Activated CD4-positive, alpha-beta T cell treated with anti-CD3 and anti-CD28 coated beads for 1 hour (primary cell): Measurements from ENCODE around the gene KRTCAP3.
"Not testable (repeated sequence)": the region's sequence is repeated elsewhere in the genome, so short reads cannot be mapped to it uniquely, and the experiment has no call there.

Source experiments
- DNase-seq: peaks from one replicate; pipeline ENCODE4 v3.0.0-alpha.2; 2020

Gene KRTCAP3

DNA sequence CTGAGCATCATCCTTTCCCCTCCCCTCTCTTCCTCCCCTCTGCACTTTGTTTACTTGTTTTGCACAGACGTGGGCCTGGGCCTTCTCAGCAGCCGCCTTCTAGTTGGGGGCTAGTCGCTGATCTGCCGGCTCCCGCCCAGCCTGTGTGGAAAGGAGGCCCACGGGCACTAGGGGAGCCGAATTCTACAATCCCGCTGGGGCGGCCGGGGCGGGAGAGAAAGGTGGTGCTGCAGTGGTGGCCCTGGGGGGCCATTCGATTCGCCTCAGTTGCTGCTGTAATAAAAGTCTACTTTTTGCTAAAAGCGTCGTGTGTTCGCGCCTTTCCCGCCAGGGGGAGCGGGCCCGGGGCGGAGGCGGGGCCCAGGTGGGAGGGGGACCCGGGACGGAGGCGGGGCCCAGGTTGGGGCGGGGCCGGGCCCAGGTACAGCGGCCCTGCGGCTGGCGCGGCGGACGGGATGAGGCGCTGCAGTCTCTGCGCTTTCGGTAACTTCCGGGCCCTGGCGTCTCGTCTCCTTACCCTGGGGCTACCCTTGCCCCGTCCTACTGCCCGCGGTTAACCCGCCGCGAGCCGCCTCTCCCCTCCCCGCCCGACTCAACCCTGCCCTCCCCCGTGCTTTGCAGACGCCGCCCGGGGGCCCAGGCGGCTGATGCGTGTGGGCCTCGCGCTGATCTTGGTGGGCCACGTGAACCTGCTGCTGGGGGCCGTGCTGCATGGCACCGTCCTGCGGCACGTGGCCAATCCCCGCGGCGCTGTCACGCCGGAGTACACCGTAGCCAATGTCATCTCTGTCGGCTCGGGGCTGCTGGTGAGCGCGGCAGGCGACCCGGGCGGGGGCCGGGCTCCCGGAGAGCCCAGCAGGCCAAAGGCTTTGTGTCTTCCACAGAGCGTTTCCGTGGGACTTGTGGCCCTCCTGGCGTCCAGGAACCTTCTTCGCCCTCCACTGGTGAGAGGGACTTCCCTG, at the start of gene KRTCAP3:
Gene KRTCAP3, plus strand, starts transcription at position 424 of the 962 bp plus-strand sequence. Its CDS starts 32 bp downstream, at position 456.
- peak; percentile 33 for DNase-seq

- DNase-seq = no peak
Observed at GRCh38 chr2:27393225-27393624, 49.0 kb upstream of the KRTCAP3 start.

GRCh38 chr2:27398962-27399361, 43.2 kb upstream of the KRTCAP3 start:
- DNase-seq = no peak

- no peak for DNase-seq
Observed at GRCh38 chr2:27400348-27401135, 41.6 kb upstream of the KRTCAP3 start.

GRCh38 chr2:27407798-27408491, 34.2 kb upstream of the KRTCAP3 start:
- no peak for DNase-seq

GRCh38 chr2:27408601-27409320, 33.4 kb upstream of the KRTCAP3 start:
- no peak for DNase-seq

DNA sequence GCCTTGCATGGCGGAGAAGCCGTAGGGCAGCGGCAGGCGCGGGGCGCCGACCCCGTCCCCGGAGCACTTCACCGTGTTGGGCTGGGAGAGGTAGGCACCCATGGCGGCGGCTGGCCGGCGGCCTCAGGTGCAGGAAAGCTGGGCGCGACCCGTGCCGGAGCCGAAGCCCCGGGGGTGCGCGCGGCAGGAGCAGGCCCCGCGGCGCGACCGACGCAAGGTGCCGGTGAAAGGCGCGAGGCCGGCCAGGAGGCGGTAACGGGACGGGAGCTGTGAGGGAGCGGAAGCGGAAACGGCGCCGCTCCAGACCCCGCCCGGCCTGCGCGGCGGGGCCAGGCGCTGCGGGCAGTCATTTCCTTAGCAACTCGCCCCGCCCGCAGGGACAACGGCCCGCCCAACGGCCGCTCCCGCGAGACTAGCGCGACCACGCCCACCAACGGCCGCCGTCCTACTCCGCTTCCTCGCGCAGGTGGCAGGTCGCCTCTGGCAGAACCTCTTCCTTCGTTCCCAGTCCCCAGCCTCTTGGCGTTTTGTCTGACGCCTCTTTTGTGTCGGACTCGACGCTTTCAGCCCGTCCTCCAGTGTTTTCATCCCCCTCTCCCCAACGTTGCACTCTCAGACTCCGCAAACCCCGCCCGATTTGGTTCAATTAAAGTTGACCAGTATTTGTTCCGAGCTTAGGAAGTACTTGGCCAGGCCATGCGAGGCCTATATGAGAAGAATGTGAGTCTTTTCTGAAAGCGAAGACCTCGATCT, 32.7 kb upstream of the KRTCAP3 start, which contains the start of gene PPM1G:
Gene PPM1G, minus strand, starts transcription at position 271 of the 753 bp plus-strand sequence. Its CDS starts 169 bp downstream, at position 102.
- peak; percentile 93 for DNase-seq

- no peak for DNase-seq
Observed at GRCh38 chr2:27412419-27413152, 29.6 kb upstream of the KRTCAP3 start.

DNA sequence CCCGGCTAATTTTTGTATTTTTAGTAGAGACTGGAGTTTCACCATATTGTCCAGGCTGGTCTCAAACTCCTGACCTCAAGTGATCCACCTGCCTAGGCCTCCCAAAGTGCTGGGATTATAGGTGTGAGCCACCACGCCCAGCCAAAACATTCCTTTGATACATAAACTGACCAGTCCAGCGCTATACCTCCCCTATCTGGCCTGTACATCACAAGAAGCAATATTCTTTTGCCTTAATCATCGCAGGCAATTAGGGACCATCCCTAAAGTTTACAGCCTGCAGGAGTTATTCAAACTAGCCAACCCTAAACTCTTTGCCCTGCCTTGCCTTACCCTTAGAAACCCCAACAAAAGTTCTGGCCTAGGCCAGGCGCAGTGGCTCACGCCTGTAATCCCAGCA, 26.0 kb upstream of the KRTCAP3 start:
- DNase-seq = no peak

DNA sequence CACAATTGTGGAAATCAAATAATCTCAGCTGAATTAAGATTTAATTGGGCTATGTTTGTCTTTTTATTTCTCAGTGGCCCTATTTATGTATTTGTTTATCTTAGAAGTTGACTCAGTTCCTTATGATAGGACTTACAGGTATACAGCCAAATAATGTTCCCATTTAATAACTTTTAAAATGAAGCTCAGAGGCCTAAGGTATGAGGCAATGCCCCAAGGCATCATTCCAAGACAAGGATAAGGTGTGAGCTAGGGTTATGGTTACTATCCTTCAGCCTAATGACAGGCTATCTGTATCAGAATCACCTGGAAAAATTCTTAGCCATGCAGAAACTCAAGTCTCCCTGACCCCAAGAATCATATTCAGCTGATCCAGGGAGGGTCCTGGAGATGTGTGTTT, 21.2 kb upstream of the KRTCAP3 start:
- DNase-seq = no peak

GRCh38 chr2:27421660-27422250, 20.4 kb upstream of the KRTCAP3 start:
- DNase-seq = no peak

GRCh38 chr2:27422958-27423357, 19.2 kb upstream of the KRTCAP3 start:
- DNase-seq = no peak

DNA sequence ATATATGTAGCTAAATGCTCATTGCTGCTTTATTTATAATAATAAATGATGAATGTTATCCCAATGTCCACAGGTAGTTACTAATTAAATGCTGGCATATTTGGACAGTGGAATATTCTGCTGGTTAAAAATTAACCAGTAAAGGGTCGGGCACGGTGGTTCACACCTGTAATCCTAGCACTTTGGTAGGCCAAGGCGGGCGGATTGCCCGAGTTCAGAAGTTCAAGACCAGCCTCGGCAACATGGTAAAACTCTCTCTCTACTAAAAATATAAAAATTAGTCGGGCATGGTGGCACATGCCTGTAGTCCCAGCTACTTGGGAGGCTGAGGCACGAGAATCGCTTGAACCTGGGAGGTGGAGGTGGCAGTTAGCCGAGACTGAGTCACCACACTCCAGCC, 17.1 kb upstream of the KRTCAP3 start:
- not testable (repeated sequence) for DNase-seq

GRCh38 chr2:27427863-27428212, 14.3 kb upstream of the KRTCAP3 start:
- DNase-seq = no peak

DNA sequence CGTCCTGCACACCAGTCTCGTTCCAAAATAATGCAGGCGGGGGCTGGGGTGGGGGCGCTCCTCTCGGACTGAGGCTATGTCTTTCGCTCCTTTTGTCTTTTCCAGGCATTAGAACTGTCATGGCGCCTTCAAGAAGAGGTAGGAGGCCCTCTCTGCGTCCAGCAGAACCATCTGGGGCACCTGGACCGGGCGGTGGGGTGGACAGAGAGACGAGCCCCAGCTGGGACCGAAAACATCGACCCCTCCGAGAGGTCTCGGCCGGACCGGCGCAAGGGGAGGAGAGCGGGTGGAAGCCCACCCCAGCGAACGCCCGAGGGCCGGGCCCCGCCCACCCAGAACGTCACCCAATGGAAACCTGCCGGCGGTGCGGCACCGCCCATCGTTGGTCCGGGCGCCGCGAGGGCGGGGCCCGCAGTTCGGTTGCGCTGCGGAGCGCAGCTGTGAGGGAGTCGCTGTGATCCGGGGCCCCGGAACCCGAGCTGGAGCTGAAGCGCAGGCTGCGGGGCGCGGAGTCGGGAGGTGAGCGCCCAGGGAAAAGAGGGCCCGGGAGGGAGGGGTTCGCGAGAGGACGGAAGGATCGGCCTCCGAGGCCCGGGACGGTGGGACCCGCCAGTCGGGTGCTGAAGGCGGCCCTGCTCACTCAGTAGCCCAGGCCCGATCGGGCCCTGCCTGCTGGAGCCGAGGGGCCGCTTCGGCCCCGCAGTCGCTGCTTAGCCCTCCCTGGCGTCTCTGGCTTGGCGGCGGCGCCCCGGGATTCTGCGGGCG, 13.8 kb upstream of the KRTCAP3 start, which contains the start of gene NRBP1:
Gene NRBP1, plus strand, starts transcription at position 419 of the 765 bp plus-strand sequence. CDS start 4,643 bp downstream, outside the sequence.
- peak; percentile 86 for DNase-seq

- DNase-seq = peak; percentile 50
Observed at GRCh38 chr2:27428978-27429541, 13.1 kb upstream of the KRTCAP3 start.

GRCh38 chr2:27431395-27431794, 10.8 kb upstream of the KRTCAP3 start:
- DNase-seq = no peak

DNA sequence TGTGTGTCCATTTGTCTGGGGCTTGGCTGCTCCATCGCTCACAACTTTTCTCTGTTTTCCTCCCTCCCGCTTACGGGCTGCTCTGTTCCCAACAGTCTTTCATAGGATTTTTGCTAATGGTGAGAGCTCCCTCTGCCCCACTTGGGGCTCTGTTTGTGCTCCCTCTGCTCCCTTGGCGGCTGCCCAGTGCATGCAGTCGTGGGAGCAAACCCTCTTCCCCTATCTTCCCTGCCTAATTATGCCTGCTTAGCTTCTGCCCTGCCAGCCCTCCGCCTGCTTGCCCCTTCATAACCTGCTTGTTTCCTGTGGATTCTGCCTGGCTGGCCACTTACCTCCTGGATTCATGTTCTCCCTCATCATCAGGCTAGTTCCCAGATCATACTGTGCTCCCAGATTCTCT, 6.6 kb upstream of the KRTCAP3 start:
- DNase-seq = no peak
